BLaER1 treated with 17β-estradiol and CSF1 and Interleukin-3, amounts not matched to agents 10 nM and 100 nM (cell line): Measurements from ENCODE around the gene OBSCN.

Experiments
- H3K27ac ChIP-seq, 11 experiments: shearing (Covaris generic); formaldehyde crosslinking; 2 replicates each; pipeline ENCODE4 v1.8.1; 2022
- H3K27me3 ChIP-seq, 11 experiments: shearing (Covaris generic); formaldehyde crosslinking; 2 replicates each; pipeline ENCODE4 v1.8.1; 2022
- H3K36me3 ChIP-seq, 11 experiments: shearing (Covaris generic); formaldehyde crosslinking; 2 replicates each; pipeline ENCODE4 v1.8.1; 2022
- H3K4me1 ChIP-seq, 10 experiments: shearing (Covaris generic); formaldehyde crosslinking; 2 replicates each; pipeline ENCODE4 v1.8.1; 2022
- H3K4me2 ChIP-seq, 11 experiments: shearing (Covaris generic); formaldehyde crosslinking; 2 replicates each; pipeline ENCODE4 v1.8.1; 2022
- H3K4me3 ChIP-seq, 10 experiments: shearing (Covaris generic); formaldehyde crosslinking; 2 replicates each; pipeline ENCODE4 v1.8.1; 2022
- H3K9ac ChIP-seq, 11 experiments: shearing (Covaris generic); formaldehyde crosslinking; 2 replicates each; pipeline ENCODE4 v1.8.1; 2022
- H3K9me3 ChIP-seq, 11 experiments: shearing (Covaris generic); formaldehyde crosslinking; replicated peaks in 1 of 11; 2 replicates each; pipeline ENCODE4 v1.8.1; 2022
- H4K20me1 ChIP-seq, 11 experiments: shearing (Covaris generic); formaldehyde crosslinking; 2 replicates each; pipeline ENCODE4 v1.8.1; 2022
- Cebpa-rat ChIP-seq, 11 experiments: shearing (Covaris generic); IDR thresholded peaks; 2 replicates each; pipeline ENCODE4 v1.8.1; 2022

Gene OBSCN

DNA sequence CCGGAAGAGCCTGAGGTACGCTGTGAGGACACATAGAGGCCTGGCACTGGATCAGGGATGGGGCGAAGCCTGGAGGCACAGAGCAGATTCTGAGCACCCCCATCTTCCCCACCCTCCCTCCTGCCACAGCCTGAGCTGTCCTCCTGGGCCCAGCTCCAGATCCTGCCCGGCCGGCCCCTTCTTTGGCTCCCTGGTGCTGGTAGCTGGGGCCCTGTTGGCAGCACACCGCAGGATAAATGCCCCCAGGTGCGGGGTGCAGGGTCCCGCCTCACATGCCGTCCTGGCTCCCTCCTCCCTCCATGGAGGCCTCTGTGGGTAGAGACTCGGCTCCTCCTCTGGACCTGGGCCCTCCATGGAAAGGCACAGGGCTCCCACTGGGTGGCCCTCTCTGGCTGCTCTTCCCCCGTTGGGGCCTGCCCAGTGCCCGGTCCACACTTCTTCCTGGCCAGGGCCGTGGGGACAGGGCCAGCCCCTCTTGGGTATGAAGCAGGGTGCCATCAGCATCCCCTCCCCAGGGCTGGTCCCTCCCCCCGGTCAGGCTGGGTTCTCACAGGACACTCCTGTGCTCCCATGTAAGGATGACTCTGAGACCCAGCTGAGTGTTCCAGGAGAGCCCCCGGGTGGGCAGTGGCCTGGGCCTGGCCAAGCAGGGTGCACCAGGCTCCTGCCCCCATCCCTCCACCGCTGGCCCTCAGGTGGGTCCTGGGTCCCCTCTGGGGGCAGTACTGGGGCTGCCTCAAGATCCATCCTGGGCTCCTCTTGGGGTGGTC, 1.1 kb upstream of the OBSCN start:
- H3K36me3 ChIP-seq: no peaks in the 10 kb centered on the region
- H3K4me3 ChIP-seq: no peak overlapping the region
- no peaks in the 10 kb centered on the region for H3K9me3 ChIP-seq
- peaks cover 0 to 20% (median 0%) of the 10 kb centered on the region in 11 experiments; a peak in 5 of 22 replicates for H4K20me1 ChIP-seq
- no peak overlapping the region for H3K4me2 ChIP-seq
- H3K27ac ChIP-seq: no peak overlapping the region
- H3K27me3 ChIP-seq: no peaks in the 10 kb centered on the region
- peaks cover 0 to 8% (median 0%) of the 10 kb centered on the region in 10 experiments; a peak in 4 of 20 replicates for H3K4me1 ChIP-seq
- H3K9ac ChIP-seq: no peak overlapping the region
- TF ChIP-seq Cebpa-rat (IDR thresholded peaks at IDR 0.05): no peak

DNA sequence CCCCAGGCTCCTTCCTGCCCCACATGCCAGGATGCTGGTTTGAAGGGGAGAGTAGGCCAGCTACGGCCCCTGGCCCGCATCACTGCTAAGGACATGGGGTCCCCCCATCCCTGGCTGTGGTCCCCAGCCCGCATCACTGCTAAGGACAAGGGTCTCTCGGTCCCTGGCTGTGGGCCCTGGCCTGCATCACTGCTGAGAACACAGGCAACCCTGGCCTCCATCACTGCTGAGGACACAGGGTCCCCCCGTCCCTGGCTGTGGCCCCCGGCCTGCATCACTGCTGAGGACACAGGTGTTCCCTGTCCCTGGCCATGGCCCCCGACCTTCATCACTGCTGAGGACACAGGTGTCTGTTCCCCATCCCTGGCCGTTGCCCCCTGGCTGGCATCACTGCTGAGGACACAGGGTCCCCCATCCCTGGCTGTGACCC, 448 bp upstream of the OBSCN start:
- H3K4me2 ChIP-seq: no peak overlapping the region
- H3K9ac ChIP-seq: no peak overlapping the region
- H4K20me1 ChIP-seq: peaks cover 0 to 26% (median 0%) of the 10 kb centered on the region in 11 experiments; a peak in 5 of 22 replicates
- no peak overlapping the region for H3K4me3 ChIP-seq
- no peaks in the 10 kb centered on the region for H3K36me3 ChIP-seq
- no peaks in the 10 kb centered on the region for H3K9me3 ChIP-seq
- H3K27me3 ChIP-seq: no peaks in the 10 kb centered on the region
- H3K4me1 ChIP-seq: peaks cover 0 to 8% (median under 1%) of the 10 kb centered on the region in 10 experiments; a peak in 7 of 20 replicates
- no peak overlapping the region for H3K27ac ChIP-seq
- no peak for TF ChIP-seq Cebpa-rat (IDR thresholded peaks at IDR 0.05)

DNA sequence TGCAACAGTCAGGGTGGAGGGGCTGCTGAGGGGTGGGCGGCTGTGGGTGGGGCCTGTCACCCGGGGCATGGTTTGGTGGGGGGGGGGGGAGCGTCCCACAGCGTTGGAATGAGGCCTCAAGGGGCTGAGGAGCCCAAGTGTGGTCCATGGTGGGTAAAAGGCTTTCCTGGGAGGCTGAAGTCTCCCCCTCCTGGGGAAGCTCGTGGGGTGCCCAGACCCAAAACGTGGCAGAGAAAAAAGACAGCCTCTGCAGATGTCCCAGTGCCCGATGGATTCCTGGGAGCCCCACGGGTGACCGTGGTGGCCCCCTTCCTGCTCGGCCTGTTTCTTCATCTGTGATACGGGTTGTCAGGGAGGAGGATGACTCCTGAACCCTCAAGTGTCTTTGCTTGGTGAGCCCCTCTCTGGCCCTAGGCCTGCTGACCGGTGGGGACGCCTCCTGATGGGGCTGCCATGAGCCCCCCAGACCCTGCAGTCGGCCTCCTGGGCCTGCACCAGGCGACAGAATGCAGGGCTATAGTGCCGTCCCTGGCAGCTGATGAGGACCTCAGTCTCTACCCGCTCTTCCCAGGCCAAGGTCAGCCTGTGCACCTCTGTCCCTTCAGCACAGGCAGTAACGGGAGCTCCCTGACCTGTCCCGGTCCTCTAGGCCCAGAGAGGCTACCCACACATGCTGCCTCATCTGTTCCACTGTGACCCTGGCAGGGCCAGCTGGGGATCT, 1.1 kb downstream of the OBSCN start:
- no peak for TF ChIP-seq Cebpa-rat (IDR thresholded peaks at IDR 0.05)
- no peak overlapping the region for H3K9ac ChIP-seq
- H3K4me1 ChIP-seq: peaks cover 1 to 11% (median 4%) of the 10 kb centered on the region in 10 experiments; a peak in 16 of 20 replicates
- no peaks in the 10 kb centered on the region for H3K9me3 ChIP-seq
- H3K27me3 ChIP-seq: no peaks in the 10 kb centered on the region
- no peaks in the 10 kb centered on the region for H3K36me3 ChIP-seq
- no peak overlapping the region for H3K4me2 ChIP-seq
- no peak overlapping the region for H3K4me3 ChIP-seq
- peaks cover 0 to 29% (median 1%) of the 10 kb centered on the region in 11 experiments; a peak in 11 of 22 replicates for H4K20me1 ChIP-seq
- no peak overlapping the region for H3K27ac ChIP-seq

- H3K9ac ChIP-seq: no peak overlapping the region
- H3K27ac ChIP-seq: no peak overlapping the region
- H3K9me3 ChIP-seq: no peaks in the 10 kb centered on the region
- TF ChIP-seq Cebpa-rat (IDR thresholded peaks at IDR 0.05): no peak
- H3K27me3 ChIP-seq: no peaks in the 10 kb centered on the region
- no peak overlapping the region for H3K4me2 ChIP-seq
- peaks cover 5 to 18% (median 10%) of the 10 kb centered on the region in 10 experiments; a peak in 16 of 20 replicates for H3K4me1 ChIP-seq
- no peak overlapping the region for H3K4me3 ChIP-seq
- H4K20me1 ChIP-seq: peaks cover 0 to 35% (median 8%) of the 10 kb centered on the region in 11 experiments; a peak in 13 of 22 replicates
- H3K36me3 ChIP-seq: no peaks in the 10 kb centered on the region
These were observed 1.8 kb downstream of the OBSCN start for GRCh38 chr1:228209657-228210056.

DNA sequence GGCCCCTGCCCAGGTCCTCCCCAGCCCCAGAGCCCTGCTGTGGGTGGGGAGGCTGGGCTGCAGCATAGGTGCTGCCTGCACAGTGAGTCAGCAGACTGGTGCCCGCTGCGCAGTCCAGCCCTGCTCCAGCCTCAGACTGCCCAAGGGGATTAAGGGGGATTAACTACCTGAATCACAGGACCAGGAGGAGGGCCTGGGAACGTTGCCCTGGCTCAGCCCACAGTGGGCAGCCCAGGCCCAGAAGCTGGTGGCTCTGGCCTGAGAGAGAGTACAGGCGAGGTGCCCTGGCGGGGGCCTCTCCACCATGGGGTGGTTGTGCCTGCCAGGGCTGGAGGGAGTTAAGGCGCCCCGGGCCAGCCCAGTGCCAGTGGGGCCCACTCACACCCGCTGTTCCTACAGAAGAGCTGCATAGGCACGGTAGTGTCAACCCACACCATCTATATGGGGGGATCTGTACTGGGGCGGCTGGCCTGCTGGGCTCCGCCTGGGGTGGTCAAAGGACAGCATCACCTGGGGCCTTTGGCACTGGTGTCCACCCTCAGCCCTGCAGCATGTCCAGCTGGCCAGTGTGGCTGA, 2.3 kb downstream of the OBSCN start:
- TF ChIP-seq Cebpa-rat (IDR thresholded peaks at IDR 0.05): no peak
- peaks cover 0 to 41% (median 8%) of the 10 kb centered on the region in 11 experiments; a peak in 13 of 22 replicates for H4K20me1 ChIP-seq
- H3K27ac ChIP-seq: no peak overlapping the region
- no peak overlapping the region for H3K4me3 ChIP-seq
- H3K36me3 ChIP-seq: peaks cover 0 to 5% (median 0%) of the 10 kb centered on the region in 11 experiments; a peak in 4 of 22 replicates
- H3K9ac ChIP-seq: no peak overlapping the region
- no peaks in the 10 kb centered on the region for H3K9me3 ChIP-seq
- H3K4me2 ChIP-seq: no peak overlapping the region
- H3K27me3 ChIP-seq: no peaks in the 10 kb centered on the region
- H3K4me1 ChIP-seq: peaks cover 5 to 23% (median 14%) of the 10 kb centered on the region in 10 experiments; a peak in 16 of 20 replicates

- peaks cover 0 to 48% (median 8%) of the 10 kb centered on the region in 11 experiments; a peak in 13 of 22 replicates for H4K20me1 ChIP-seq
- H3K4me3 ChIP-seq: no peak overlapping the region
- H3K9me3 ChIP-seq: no peaks in the 10 kb centered on the region
- no peaks in the 10 kb centered on the region for H3K27me3 ChIP-seq
- H3K9ac ChIP-seq: no peak overlapping the region
- no peak for TF ChIP-seq Cebpa-rat (IDR thresholded peaks at IDR 0.05)
- no peak overlapping the region for H3K4me2 ChIP-seq
- H3K36me3 ChIP-seq: peaks cover 0 to 12% (median 0%) of the 10 kb centered on the region in 11 experiments; a peak in 5 of 22 replicates
- H3K4me1 ChIP-seq: peaks cover 5 to 25% (median 11%) of the 10 kb centered on the region in 10 experiments; a peak in 16 of 20 replicates
- no peak overlapping the region for H3K27ac ChIP-seq
These were observed 3.1 kb downstream of the OBSCN start for GRCh38 chr1:228210712-228211530.

DNA sequence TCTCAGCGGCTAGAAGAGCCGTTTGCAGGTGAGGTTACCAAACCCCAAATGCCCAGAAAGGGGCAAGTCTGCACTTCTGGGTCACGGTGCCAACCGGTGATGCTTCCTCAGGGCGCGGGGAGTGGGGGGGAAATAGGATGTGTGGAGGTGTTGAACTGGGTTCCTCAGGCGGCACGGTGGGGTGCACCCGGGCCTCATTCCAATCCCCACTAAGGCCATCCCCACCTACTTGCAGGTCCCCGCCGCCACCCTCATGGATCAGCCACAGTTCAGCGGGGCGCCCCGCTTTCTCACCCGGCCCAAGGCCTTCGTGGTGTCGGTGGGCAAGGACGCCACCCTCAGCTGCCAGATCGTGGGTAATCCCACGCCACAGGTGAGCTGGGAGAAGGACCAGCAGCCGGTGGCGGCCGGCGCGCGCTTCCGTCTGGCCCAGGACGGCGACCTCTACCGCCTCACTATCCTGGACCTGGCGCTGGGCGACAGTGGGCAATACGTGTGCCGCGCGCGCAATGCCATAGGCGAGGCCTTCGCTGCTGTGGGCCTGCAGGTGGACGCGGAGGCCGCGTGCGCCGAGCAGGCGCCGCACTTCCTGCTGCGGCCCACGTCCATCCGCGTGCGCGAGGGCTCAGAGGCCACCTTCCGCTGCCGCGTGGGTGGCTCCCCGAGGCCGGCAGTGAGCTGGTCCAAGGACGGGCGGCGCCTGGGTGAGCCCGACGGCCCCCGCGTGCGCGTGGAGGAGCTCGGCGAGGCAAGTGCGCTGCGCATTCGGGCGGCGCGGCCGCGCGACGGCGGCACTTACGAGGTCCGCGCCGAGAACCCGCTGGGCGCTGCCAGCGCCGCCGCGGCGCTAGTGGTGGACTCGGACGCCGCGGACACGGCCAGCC, 3.9 kb downstream of the OBSCN start:
- no peaks in the 10 kb centered on the region for H3K27me3 ChIP-seq
- no peaks in the 10 kb centered on the region for H3K9me3 ChIP-seq
- no peak overlapping the region for H3K9ac ChIP-seq
- H3K4me3 ChIP-seq: no peak overlapping the region
- H3K4me2 ChIP-seq: no peak overlapping the region; a peak in 2 of 22 replicates
- TF ChIP-seq Cebpa-rat (IDR thresholded peaks at IDR 0.05): no peak
- no peak overlapping the region for H3K27ac ChIP-seq
- peaks cover 0 to 21% (median 6%) of the 10 kb centered on the region in 11 experiments; a peak in 15 of 22 replicates for H3K36me3 ChIP-seq
- peaks cover 0 to 57% (median 11%) of the 10 kb centered on the region in 11 experiments; a peak in 13 of 22 replicates for H4K20me1 ChIP-seq
- H3K4me1 ChIP-seq: peaks cover 5 to 22% (median 11%) of the 10 kb centered on the region in 10 experiments; a peak in 15 of 20 replicates
